Suprapubic skin (tissue), 4 donors: ENCODE results near the gene ZBTB20. TPM values are rescaled to one million over a fixed set of nuclear protein-coding genes. Genes with fewer than 3 reads are reported as not detected.

Experiments used
- DNase-seq, 2 donors: peaks; one replicate each; pipeline ENCODE4 v3.0.0-alpha.2; 2019; ENCODE audit warnings: low spot score in 2 of 2
- H3K27ac ChIP-seq: fragments of 200-600 bp; sonication (generic); one replicate; pipeline ENCODE4 v1.5.1; 2019
- H3K27me3 ChIP-seq: fragments of 200-600 bp; sonication (generic); one replicate; pipeline ENCODE4 v1.5.1; 2019
- H3K36me3 ChIP-seq: fragments of 200-600 bp; sonication (generic); one replicate; pipeline ENCODE4 v1.5.1; 2019
- H3K4me1 ChIP-seq: fragments of 200-600 bp; sonication (generic); one replicate; pipeline ENCODE4 v1.5.1; 2019
- H3K4me3 ChIP-seq: fragments of 200-600 bp; sonication (generic); one replicate; pipeline ENCODE4 v1.5.1; 2019; ENCODE audit warnings: mild to moderate bottlenecking
- H3K9me3 ChIP-seq: fragments of 200-600 bp; sonication (generic); one replicate; pipeline ENCODE4 v1.5.1; 2019
- EP300 ChIP-seq: sonication (generic); formaldehyde crosslinking; IDR thresholded peaks from one replicate; pipeline ENCODE4 v1.6.1; 2017; ENCODE audit warnings: antibody characterized with exemption
- POLR2A ChIP-seq, 2 donors: fragments of 450-650 bp; IDR thresholded peaks; one replicate each; pipeline ENCODE4 v1.6.1; 2017; ENCODE audit warnings: antibody characterized with exemption in 2 of 2, mild to moderate bottlenecking in 2 of 2, moderate library complexity in 2 of 2
- POLR2AphosphoS5 ChIP-seq, 3 donors: sonication (generic); formaldehyde crosslinking; IDR thresholded peaks; one replicate each; pipeline ENCODE4 v1.6.1; 2017; ENCODE audit warnings: antibody characterized with exemption in 3 of 3
- WGBS: methylation state at CpG from one replicate; pipeline ENCODE4 v1.1.5; 2018; 5-methylcytosine and 5-hydroxymethylcytosine counted together
- total RNA-seq, 4 donors: library from RNA; depleted of rRNA; stranded (reverse); fragments of >200 nt; gene quantifications; one replicate each; pipeline ENCODE4 v1.1.0, GENCODE V29; 2016
- TF ChIP-seq, protein P1 (sequence below), 2 donors: fragments of 200-600 bp in 1 of 2; fragments of 450-650 bp in 1 of 2; sonication (generic) in 1 of 2; IDR thresholded peaks; one replicate each; pipeline ENCODE4 v1.5.1; 2016 to 2019; ENCODE audit warnings: antibody characterized with exemption in 2 of 2, mild to moderate bottlenecking in 1 of 2, moderate library complexity in 1 of 2

The ZBTB20 gene
- total RNA-seq, 4 donors from 2014 or later, result 23.6 to 77.2 (median 39.4) TPM

DNA sequence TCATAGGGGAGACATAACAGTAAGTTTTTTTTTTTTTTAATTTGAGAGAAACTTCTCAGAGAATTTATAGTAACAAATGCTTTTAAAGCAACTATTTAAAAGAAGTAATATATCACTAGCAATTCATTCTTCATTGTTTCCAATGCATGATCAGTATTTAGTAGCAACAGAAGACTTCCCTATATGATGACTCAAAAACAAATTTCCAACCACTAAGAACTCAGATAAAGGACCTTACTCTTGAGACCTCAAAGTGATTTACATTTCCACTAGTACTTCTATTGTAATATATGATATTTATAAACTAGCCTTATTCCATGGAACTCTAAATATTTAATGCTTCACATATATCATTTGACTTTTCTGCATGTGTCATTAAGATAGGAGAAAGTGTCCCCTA, 356.3 kb downstream of the ZBTB20 start:
- Histone ChIP-seq H3K36me3 (no peaks in the 10 kb centered on the region), H3K4me3 (no peak overlapping the region), H3K27me3 (no peaks in the 10 kb centered on the region), H3K4me1 (no peaks in the 10 kb centered on the region), H3K27ac (no peak overlapping the region), H3K9me3 (no peaks in the 10 kb centered on the region)
- TF ChIP-seq EP300, result no peak
- no peak for TF ChIP-seq POLR2A (IDR thresholded peaks at IDR 0.05)
- TF ChIP-seq POLR2AphosphoS5 (IDR thresholded peaks at IDR 0.05), result no peak
- TF ChIP-seq, protein P1, sequence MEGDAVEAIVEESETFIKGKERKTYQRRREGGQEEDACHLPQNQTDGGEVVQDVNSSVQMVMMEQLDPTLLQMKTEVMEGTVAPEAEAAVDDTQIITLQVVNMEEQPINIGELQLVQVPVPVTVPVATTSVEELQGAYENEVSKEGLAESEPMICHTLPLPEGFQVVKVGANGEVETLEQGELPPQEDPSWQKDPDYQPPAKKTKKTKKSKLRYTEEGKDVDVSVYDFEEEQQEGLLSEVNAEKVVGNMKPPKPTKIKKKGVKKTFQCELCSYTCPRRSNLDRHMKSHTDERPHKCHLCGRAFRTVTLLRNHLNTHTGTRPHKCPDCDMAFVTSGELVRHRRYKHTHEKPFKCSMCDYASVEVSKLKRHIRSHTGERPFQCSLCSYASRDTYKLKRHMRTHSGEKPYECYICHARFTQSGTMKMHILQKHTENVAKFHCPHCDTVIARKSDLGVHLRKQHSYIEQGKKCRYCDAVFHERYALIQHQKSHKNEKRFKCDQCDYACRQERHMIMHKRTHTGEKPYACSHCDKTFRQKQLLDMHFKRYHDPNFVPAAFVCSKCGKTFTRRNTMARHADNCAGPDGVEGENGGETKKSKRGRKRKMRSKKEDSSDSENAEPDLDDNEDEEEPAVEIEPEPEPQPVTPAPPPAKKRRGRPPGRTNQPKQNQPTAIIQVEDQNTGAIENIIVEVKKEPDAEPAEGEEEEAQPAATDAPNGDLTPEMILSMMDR (IDR thresholded peaks at IDR 0.05), result no peak
- no peak for DNase-seq

DNA sequence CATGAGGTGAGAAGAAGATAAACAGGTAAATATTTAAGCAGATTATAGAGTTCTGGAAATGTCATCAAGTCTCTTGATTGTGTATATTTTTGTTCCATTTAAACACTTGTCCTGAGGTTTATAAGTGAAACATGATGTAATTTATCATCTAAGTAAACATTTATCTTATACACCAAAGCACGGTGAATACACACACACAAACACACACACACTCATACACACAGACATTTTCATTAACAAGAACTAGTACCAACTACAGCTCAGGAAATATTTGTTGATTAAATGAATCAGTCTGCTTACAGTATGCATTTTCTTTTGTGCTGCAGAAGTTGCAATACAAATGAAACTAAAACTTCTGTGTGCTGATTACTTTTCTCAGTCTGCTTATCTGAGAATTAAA, 357.3 kb downstream of the ZBTB20 start:
- WGBS, result 89% methylated on average over 1 of the region's 1 CpG

DNA sequence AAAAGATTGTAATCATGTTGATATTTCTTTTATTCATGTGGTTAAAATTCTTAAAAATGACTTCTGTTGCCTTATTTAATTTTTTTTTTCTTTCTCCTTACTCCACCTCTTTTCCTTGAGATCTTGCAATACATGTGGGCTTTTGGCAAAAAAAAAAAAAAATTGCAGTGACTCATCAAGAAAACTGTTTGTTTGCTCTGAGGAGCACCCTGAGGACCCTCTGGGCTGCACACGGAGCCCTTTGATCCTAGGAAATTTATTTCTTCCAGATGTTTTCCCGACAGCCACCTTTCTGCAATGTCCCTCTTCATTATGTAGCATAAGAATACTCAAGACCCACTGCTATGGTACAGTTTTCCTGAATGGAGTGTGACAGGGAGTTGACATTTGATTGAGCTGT, 371.7 kb downstream of the ZBTB20 start:
- H3K4me1 ChIP-seq, result peaks cover 3% of the 10 kb centered on the region

More for the DNA sequence above, 357.3 kb downstream of the ZBTB20 start:
- Histone ChIP-seq H3K36me3 (no peaks in the 10 kb centered on the region), H3K27ac (no peak overlapping the region), H3K4me1 (no peaks in the 10 kb centered on the region), H3K4me3 (no peak overlapping the region), H3K9me3 (no peaks in the 10 kb centered on the region), H3K27me3 (no peaks in the 10 kb centered on the region)
- DNase-seq, result no peak
- TF ChIP-seq, protein P1 (IDR thresholded peaks at IDR 0.05), result no peak
- TF ChIP-seq EP300, result no peak
- no peak for TF ChIP-seq POLR2A (IDR thresholded peaks at IDR 0.05)
- TF ChIP-seq POLR2AphosphoS5 (IDR thresholded peaks at IDR 0.05), result no peak

DNA sequence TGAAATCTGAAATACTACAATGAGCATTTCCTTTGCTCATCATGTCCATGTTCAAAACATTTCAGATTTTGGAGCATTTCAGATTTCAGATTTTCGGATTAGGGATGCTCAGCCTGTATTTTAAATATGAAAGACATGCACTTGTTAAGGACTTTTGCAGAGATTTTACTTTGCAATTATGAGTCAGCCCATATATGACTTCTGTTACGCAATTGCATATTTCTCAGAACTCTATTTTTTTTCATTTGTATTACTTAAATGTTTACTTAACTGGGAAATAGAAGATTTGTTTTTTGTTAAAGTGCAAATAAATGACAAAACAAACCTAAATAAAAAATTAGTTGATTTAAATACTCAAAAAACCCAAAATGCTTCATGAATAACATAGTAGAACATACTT, 376.2 kb downstream of the ZBTB20 start:
- DNase-seq, result no peak
- Histone ChIP-seq H3K36me3 (no peaks in the 10 kb centered on the region), H3K27me3 (no peaks in the 10 kb centered on the region), H3K4me3 (no peak overlapping the region), H3K9me3 (no peaks in the 10 kb centered on the region), H3K27ac (no peak overlapping the region), H3K4me1 (peaks cover 3% of the 10 kb centered on the region)
- TF ChIP-seq POLR2A (IDR thresholded peaks at IDR 0.05) (no peak), EP300 (no peak), POLR2AphosphoS5 (IDR thresholded peaks at IDR 0.05) (no peak)
- TF ChIP-seq, protein P1 (IDR thresholded peaks at IDR 0.05), result no peak
- 92% methylated on average over 2 of the region's 2 CpGs for WGBS

More for the DNA sequence above, 371.7 kb downstream of the ZBTB20 start:
- no peaks in the 10 kb centered on the region for H3K27me3 ChIP-seq
- WGBS, result 41% methylated on average over 2 of the region's 2 CpGs
- no peaks in the 10 kb centered on the region for H3K36me3 ChIP-seq
- H3K9me3 ChIP-seq, result no peaks in the 10 kb centered on the region
- TF ChIP-seq POLR2AphosphoS5 (IDR thresholded peaks at IDR 0.05) (no peak), EP300 (no peak), POLR2A (IDR thresholded peaks at IDR 0.05) (no peak)
- TF ChIP-seq, protein P1 (IDR thresholded peaks at IDR 0.05), result no peak
- H3K4me3 ChIP-seq, result no peak overlapping the region
- H3K27ac ChIP-seq, result no peak overlapping the region
- DNase-seq, result no peak

DNA sequence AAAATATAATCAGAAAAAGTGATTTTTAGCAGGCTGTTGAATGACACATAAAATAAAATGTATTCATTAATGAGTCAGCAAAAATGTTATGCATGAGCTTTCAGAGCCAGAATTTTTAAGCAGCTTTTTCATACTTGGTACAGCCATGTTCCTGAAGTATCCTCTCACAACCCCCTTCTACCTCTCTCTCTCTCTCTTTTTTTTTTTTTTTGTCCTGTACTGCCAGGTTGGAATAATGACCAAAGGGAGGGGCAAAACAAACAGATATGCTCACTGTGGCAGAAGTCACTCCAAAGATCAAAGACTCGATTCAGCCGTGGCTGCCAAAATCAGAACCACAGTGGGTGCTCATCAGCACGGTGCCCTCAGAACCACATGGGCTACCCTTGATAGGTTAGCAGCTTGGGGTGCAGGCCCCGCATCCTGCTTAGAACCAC, 383.0 kb downstream of the ZBTB20 start:
- no peak overlapping the region for H3K27ac ChIP-seq
- no peaks in the 10 kb centered on the region for H3K36me3 ChIP-seq
- no peak for DNase-seq
- H3K27me3 ChIP-seq, result no peaks in the 10 kb centered on the region
- H3K4me1 ChIP-seq, result peaks cover 6% of the 10 kb centered on the region
- TF ChIP-seq EP300 (no peak), POLR2AphosphoS5 (IDR thresholded peaks at IDR 0.05) (no peak), POLR2A (IDR thresholded peaks at IDR 0.05) (no peak)
- TF ChIP-seq, protein P1 (IDR thresholded peaks at IDR 0.05), result no peak
- 44% methylated on average over 4 of the region's 4 CpGs for WGBS
- no peaks in the 10 kb centered on the region for H3K9me3 ChIP-seq
- H3K4me3 ChIP-seq, result no peak overlapping the region
